ENCODE measurements around the gene MANEA. TPM values are rescaled to one million over a fixed set of nuclear protein-coding genes. Genes with fewer than 3 reads are reported as not detected.

MANEA gene
- total RNA-seq, 2 experiments from 2014 or later, result 19.6 to 22.4 TPM

DNA sequence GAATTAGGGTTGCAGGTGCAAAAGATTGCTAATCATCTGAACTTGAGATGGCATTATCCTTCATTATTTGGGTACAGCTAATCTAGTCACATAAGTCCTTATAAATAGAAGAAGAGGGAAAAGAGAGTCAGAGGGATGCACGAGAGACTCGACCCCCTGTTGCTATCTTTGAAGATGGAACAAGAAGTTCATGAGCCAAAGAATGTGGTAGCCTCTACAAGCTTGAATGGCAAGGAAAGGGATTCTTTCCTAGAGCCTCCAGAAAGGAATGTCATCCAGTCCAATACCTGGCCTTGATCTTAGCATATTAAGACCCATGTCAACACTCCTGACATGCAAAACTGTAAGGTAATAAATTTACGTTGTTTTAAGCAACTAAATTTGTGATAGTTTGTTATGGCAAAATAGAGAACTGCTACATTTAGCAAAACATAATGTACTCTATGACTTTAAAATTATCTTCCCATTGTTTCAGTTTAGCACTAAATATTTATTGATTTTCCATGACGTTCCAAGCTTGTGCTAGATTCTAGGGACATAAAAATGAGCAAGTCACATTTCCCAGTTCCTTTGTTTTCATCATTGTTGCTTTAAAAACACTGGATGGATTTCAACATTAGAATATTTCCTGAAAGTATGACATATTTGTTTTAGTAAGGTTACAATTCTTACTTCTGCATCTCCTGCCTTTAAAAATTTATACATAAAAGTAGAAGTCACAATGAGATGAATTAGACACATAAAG lies 12.7 kb downstream of the MANEA start:
- Mint-ChIP-seq H3K4me3 (no peak overlapping the region), H3K9me3 (ENCODE audit: low read depth) (no peaks in the 10 kb centered on the region), H3K27ac (no peak overlapping the region), H3K36me3 (ENCODE audit: low read depth) (peaks cover 29% of the 10 kb centered on the region), H3K4me1 (peaks cover 34% of the 10 kb centered on the region), H3K27me3 (no peaks in the 10 kb centered on the region)
- intact Hi-C loops (cut with DNase I, micrococcal nuclease), result no loop called here
- ATAC-seq (no peak), DNase-seq (no peak)
- ChIA-PET CTCF (no interaction called here), POLR2A (no interaction called here)

- no peaks in the 10 kb centered on the region for H3K9me3 Mint-ChIP-seq (ENCODE audit: low read depth)
- ChIA-PET CTCF (no interaction called here), POLR2A (no interaction called here)
- intact Hi-C loops (cut with DNase I, micrococcal nuclease), result no loop called here
- H3K4me1 Mint-ChIP-seq, result peaks cover 22% of the 10 kb centered on the region
- H3K27ac Mint-ChIP-seq, result no peak overlapping the region
- H3K4me3 Mint-ChIP-seq, result no peak overlapping the region
- H3K36me3 Mint-ChIP-seq (ENCODE audit: low read depth), result peaks cover 23% of the 10 kb centered on the region
- H3K27me3 Mint-ChIP-seq, result no peaks in the 10 kb centered on the region
- DNase-seq (no peak), ATAC-seq (no peak)
These were observed 15.7 kb downstream of the MANEA start for GRCh38 chr6:95593025-95593424.

DNA sequence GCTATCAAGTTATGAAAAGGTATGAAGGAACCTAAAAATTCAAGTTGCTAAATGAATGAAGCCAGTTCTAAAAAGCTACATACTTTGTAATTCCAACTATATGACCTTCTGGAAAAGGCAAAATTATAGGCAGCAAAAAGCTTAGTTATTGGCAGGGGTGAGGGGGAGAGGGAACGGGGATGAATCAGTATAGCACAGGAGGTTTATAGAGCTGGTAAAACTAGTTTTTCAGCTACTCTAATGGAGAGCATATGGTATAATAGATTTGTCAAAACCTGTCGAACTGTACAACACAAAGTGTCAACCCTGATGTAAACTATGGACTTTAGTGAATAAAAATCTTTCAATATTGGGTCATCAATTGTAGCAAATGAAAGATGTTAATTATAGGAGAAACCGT lies 18.7 kb downstream of the MANEA start:
- Mint-ChIP-seq H3K9me3 (ENCODE audit: low read depth) (no peaks in the 10 kb centered on the region), H3K27ac (no peak overlapping the region), H3K4me1 (peaks cover 13% of the 10 kb centered on the region), H3K36me3 (ENCODE audit: low read depth) (peaks cover 22% of the 10 kb centered on the region), H3K27me3 (no peaks in the 10 kb centered on the region), H3K4me3 (no peak overlapping the region)
- ATAC-seq, result no peak
- ChIA-PET POLR2A (no interaction called here), CTCF (interaction anchor here (0.6 to 0.7 kb wide), 2 partner anchors 22 to 135 kb away, joined by 3 to 4 read pairs; no protein-coding TSS in a partner anchor)
- no peak for DNase-seq
- intact Hi-C loops (cut with DNase I, micrococcal nuclease), result no loop called here

DNA sequence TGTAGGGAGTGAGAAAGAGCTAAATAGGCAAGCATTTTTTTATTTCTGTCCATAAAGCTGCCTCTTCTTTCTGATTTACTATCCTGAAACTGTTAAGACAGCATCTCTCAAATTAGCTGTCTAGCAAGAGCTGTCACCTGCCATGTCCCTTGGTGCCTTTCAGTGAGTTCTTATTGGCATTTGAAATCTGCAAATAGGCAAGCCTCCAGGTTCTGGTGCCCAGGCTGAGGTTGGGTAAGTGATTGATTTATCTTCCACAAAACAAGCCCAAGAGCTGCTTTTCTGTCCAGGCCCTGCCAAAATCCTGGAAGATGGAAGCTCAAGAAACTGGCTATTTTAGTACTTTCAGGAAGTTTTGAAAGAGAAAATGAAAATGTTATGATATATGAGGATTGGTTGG lies 22.4 kb downstream of the MANEA start:
- Mint-ChIP-seq H3K4me3 (no peak overlapping the region), H3K27me3 (no peaks in the 10 kb centered on the region), H3K36me3 (ENCODE audit: low read depth) (peaks cover 10% of the 10 kb centered on the region), H3K4me1 (no peaks in the 10 kb centered on the region), H3K9me3 (ENCODE audit: low read depth) (no peaks in the 10 kb centered on the region), H3K27ac (no peak overlapping the region)
- CTCF ChIA-PET, result interaction anchor here (0.5 to 1.0 kb wide), 3 partner anchors 13 to 94 kb away, joined by 3 read pairs; no protein-coding TSS in a partner anchor
- POLR2A ChIA-PET, result no interaction called here
- intact Hi-C loops (cut with DNase I, micrococcal nuclease), result no loop called here
- ATAC-seq, result no peak
- DNase-seq, result no peak

DNA sequence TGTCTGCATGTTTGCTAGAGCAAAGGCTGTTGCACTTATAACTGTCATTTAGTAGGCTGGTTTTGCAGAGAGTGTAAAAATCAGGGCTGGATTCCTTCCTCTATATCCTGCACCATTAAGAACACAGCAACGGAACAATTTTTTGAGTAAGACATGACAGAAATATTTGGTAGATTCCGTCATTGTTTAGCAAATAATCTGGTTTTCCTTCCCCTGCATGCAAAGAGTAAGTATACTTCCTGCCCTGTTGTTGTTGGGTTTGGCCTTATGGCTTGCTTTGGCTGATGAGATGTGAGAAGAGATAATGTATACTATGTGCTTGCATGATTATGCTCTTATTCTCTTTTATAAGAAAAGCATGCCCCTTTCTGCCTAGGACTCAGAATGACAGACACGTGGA lies 23.8 kb downstream of the MANEA start:
- Mint-ChIP-seq H3K36me3 (ENCODE audit: low read depth) (peaks cover 10% of the 10 kb centered on the region), H3K9me3 (ENCODE audit: low read depth) (no peaks in the 10 kb centered on the region), H3K4me3 (no peak overlapping the region), H3K27me3 (no peaks in the 10 kb centered on the region), H3K4me1 (no peaks in the 10 kb centered on the region), H3K27ac (no peak overlapping the region)
- ChIA-PET POLR2A (no interaction called here), CTCF (no interaction called here)
- DNase-seq (no peak), ATAC-seq (no peak)
- intact Hi-C loops (cut with DNase I, micrococcal nuclease), result no loop called here

- no peak for ATAC-seq
- ChIA-PET CTCF (no interaction called here), POLR2A (no interaction called here)
- no peaks in the 10 kb centered on the region for H3K27me3 Mint-ChIP-seq
- H3K27ac Mint-ChIP-seq, result no peak overlapping the region
- intact Hi-C loops (cut with DNase I, micrococcal nuclease), result no loop called here
- no peak overlapping the region for H3K4me3 Mint-ChIP-seq
- no peak for DNase-seq
- no peaks in the 10 kb centered on the region for H3K9me3 Mint-ChIP-seq (ENCODE audit: low read depth)
- H3K36me3 Mint-ChIP-seq (ENCODE audit: low read depth), result no peaks in the 10 kb centered on the region
- no peaks in the 10 kb centered on the region for H3K4me1 Mint-ChIP-seq
These were observed 36.8 kb downstream of the MANEA start for GRCh38 chr6:95614094-95614493.

- Mint-ChIP-seq H3K4me1 (no peaks in the 10 kb centered on the region), H3K27me3 (no peaks in the 10 kb centered on the region), H3K4me3 (no peak overlapping the region), H3K36me3 (ENCODE audit: low read depth) (no peaks in the 10 kb centered on the region), H3K9me3 (ENCODE audit: low read depth) (peaks cover 3% of the 10 kb centered on the region), H3K27ac (no peak overlapping the region)
- no peak for DNase-seq
- no peak for ATAC-seq
- POLR2A ChIA-PET, result no interaction called here
- intact Hi-C loops (cut with DNase I, micrococcal nuclease), result no loop called here
- CTCF ChIA-PET, result no interaction called here
These were observed 52.2 kb downstream of the MANEA start for GRCh38 chr6:95629551-95629950.

GRCh38 chr6:95636552-95637431 lies 59.5 kb downstream of the MANEA start:
- ChIA-PET CTCF (interaction anchor here (1.4 kb wide), 1 partner anchor 26 kb away, joined by 3 read pairs; no protein-coding TSS in a partner anchor), POLR2A (no interaction called here)
- ATAC-seq (no peak), DNase-seq (no peak)
- no peaks in the 10 kb centered on the region for H3K4me1 Mint-ChIP-seq
- intact Hi-C loops (cut with DNase I, micrococcal nuclease), result no loop called here
- no peaks in the 10 kb centered on the region for H3K27me3 Mint-ChIP-seq
- H3K27ac Mint-ChIP-seq, result no peak overlapping the region
- no peak overlapping the region for H3K4me3 Mint-ChIP-seq
- peaks cover 3% of the 10 kb centered on the region for H3K9me3 Mint-ChIP-seq (ENCODE audit: low read depth)
- no peaks in the 10 kb centered on the region for H3K36me3 Mint-ChIP-seq (ENCODE audit: low read depth)

DNA sequence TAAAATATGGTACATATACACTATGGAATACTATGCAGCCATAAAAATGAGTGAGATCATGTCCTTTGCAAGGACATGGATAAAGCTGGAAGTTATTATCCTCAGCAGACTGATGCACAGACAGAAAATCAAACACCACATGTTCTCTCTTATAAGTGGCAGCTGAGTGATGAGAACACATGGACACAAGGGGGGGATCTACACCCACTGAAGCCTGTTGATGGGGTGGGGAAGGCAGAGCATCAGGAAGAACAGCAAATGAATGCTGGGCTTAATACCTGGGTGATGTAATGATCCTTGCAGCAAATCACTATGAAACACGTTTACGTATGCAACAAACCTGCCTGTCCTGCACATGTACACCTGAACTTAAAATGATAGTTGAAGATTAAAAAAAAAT lies 71.3 kb downstream of the MANEA start:
- peaks cover 5% of the 10 kb centered on the region for H3K9me3 Mint-ChIP-seq (ENCODE audit: low read depth)
- ChIA-PET POLR2A (no interaction called here), CTCF (no interaction called here)
- no peak for ATAC-seq
- H3K4me1 Mint-ChIP-seq, result no peaks in the 10 kb centered on the region
- DNase-seq, result no peak
- peaks cover 13% of the 10 kb centered on the region for H3K27me3 Mint-ChIP-seq
- H3K27ac Mint-ChIP-seq, result no peak overlapping the region
- intact Hi-C loops (cut with DNase I, micrococcal nuclease), result no loop called here
- H3K4me3 Mint-ChIP-seq, result no peak overlapping the region
- H3K36me3 Mint-ChIP-seq (ENCODE audit: low read depth), result no peaks in the 10 kb centered on the region

GRCh38 chr6:95649451-95649850 lies 72.1 kb downstream of the MANEA start:
- CTCF ChIA-PET, result no interaction called here
- POLR2A ChIA-PET, result no interaction called here
- Mint-ChIP-seq H3K4me3 (no peak overlapping the region), H3K4me1 (no peaks in the 10 kb centered on the region), H3K36me3 (ENCODE audit: low read depth) (no peaks in the 10 kb centered on the region), H3K27ac (no peak overlapping the region), H3K9me3 (ENCODE audit: low read depth) (peaks cover 5% of the 10 kb centered on the region), H3K27me3 (peaks cover 8% of the 10 kb centered on the region)
- no peak for ATAC-seq
- intact Hi-C loops (cut with DNase I, micrococcal nuclease), result no loop called here
- no peak for DNase-seq

- peaks cover 5% of the 10 kb centered on the region for H3K9me3 Mint-ChIP-seq (ENCODE audit: low read depth)
- no peak for DNase-seq
- no peaks in the 10 kb centered on the region for H3K36me3 Mint-ChIP-seq (ENCODE audit: low read depth)
- H3K4me1 Mint-ChIP-seq, result no peaks in the 10 kb centered on the region
- ATAC-seq, result no peak
- H3K27ac Mint-ChIP-seq, result no peak overlapping the region
- ChIA-PET CTCF (no interaction called here), POLR2A (no interaction called here)
- peaks cover 4% of the 10 kb centered on the region for H3K27me3 Mint-ChIP-seq
- intact Hi-C loops (cut with DNase I, micrococcal nuclease), result no loop called here
- no peak overlapping the region for H3K4me3 Mint-ChIP-seq
These were observed 76.8 kb downstream of the MANEA start for GRCh38 chr6:95654176-95654575.

DNA sequence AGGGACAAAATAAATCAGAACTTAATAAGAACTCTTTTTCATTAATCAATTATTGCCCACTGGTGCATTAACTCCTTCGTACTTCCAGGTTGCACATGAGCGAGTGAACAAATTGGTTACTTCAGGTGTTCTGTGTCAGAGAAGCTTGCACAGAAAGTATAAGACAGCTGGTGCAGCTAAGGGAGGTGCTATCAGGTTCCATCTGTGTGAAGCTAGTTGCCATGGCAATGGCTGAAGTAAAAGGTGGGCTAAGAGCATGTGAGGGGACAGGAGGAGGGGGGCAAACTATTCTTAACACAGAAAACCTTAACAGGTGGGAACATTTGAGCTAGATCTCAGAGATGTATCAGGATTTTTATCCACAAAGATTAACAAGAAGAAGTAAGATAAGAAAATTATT lies 81.6 kb downstream of the MANEA start:
- no peak overlapping the region for H3K27ac Mint-ChIP-seq
- no peaks in the 10 kb centered on the region for H3K4me1 Mint-ChIP-seq
- no peaks in the 10 kb centered on the region for H3K36me3 Mint-ChIP-seq (ENCODE audit: low read depth)
- no peaks in the 10 kb centered on the region for H3K9me3 Mint-ChIP-seq (ENCODE audit: low read depth)
- no peak for ATAC-seq
- intact Hi-C loops (cut with DNase I, micrococcal nuclease), result no loop called here
- no peak overlapping the region for H3K4me3 Mint-ChIP-seq
- peaks cover 4% of the 10 kb centered on the region for H3K27me3 Mint-ChIP-seq
- CTCF ChIA-PET, result no interaction called here
- no peak for DNase-seq
- POLR2A ChIA-PET, result no interaction called here
